Stimulated activated CD8-positive, alpha-beta memory T cell treated with anti-CD3 and anti-CD28 coated beads, Interleukin-15, amount 100 ng/mL, for 4 hours (primary cell): Measurements from ENCODE around the gene HOXC5.

ENCODE experiments used
- DNase-seq, 2 donors: peaks; one replicate each; pipeline ENCODE4 v3.0.0-alpha.2; 2020; ENCODE audit warnings: low read depth in 2 of 2

HOXC5 gene

GRCh38 chr12:54006559-54007220 lies 26.2 kb upstream of the HOXC5 start:
- no peak for DNase-seq

- no peak for DNase-seq
Observed at GRCh38 chr12:54007538-54008259, 25.2 kb upstream of the HOXC5 start.

- no peak for DNase-seq
Observed at GRCh38 chr12:54008260-54008552, 24.6 kb upstream of the HOXC5 start.

- DNase-seq = no peak
Observed at GRCh38 chr12:54009171-54010052, 23.4 kb upstream of the HOXC5 start.

GRCh38 chr12:54010053-54010971 lies 22.5 kb upstream of the HOXC5 start:
- DNase-seq = no peak

- no peak for DNase-seq
Observed at GRCh38 chr12:54010972-54011664, 21.7 kb upstream of the HOXC5 start.

- DNase-seq = no peak
Observed at GRCh38 chr12:54011665-54012532, 21.0 kb upstream of the HOXC5 start.

- no peak for DNase-seq
Observed at GRCh38 chr12:54012631-54013409, 20.0 kb upstream of the HOXC5 start.

- no peak for DNase-seq
Observed at GRCh38 chr12:54014377-54015017, 18.4 kb upstream of the HOXC5 start.

GRCh38 chr12:54015018-54015931 lies 17.6 kb upstream of the HOXC5 start:
- no peak for DNase-seq

- no peak for DNase-seq
Observed at GRCh38 chr12:54016051-54016450, 16.8 kb upstream of the HOXC5 start.

GRCh38 chr12:54016478-54016964 lies 16.3 kb upstream of the HOXC5 start:
- no peak for DNase-seq

- DNase-seq = no peak
Observed at GRCh38 chr12:54017027-54017788, 15.6 kb upstream of the HOXC5 start.

GRCh38 chr12:54017878-54018467 lies 14.9 kb upstream of the HOXC5 start:
- DNase-seq = peak; percentile 63 to 64

GRCh38 chr12:54018468-54018984 lies 14.3 kb upstream of the HOXC5 start:
- DNase-seq = no peak
